ENCODE measurements around the gene IPO11.

GRCh38 chr5:62643556-62644451 is 231.2 kb downstream of the IPO11 start:
- TF ChIP-seq CTCF (conservative IDR thresholded peaks at IDR 0.05; ENCODE audit: low read depth, low read length) (no peak), EZH2 (IDR thresholded peaks at IDR 0.05; ENCODE audit: low read length, unreplicated experiment) (no peak), EZH2phosphoT487 (IDR thresholded peaks at IDR 0.05; ENCODE audit: borderline replicate concordance, low read length) (no peak)
